Liver (tissue), 9 donors: ENCODE measurements around the gene CLCN7. TPM values are rescaled to one million over a fixed set of nuclear protein-coding genes. Genes with fewer than 3 reads are reported as not detected.

Experiments used
- DNase-seq: peaks from one replicate; pipeline ENCODE4 v3.0.0-alpha.2; 2017; ENCODE audit warnings: low spot score
- H3K27ac ChIP-seq, 2 donors: one replicate each; pipeline ENCODE4 v1.7.0; 2013; ENCODE audit warnings: inconsistent platforms in 2 of 2, low read length in 2 of 2, control low read depth in 1 of 2, low read depth in 1 of 2, mild to moderate bottlenecking in 1 of 2
- H3K27me3 ChIP-seq, 4 donors: one replicate each; pipeline versions ENCODE4 v1.6.1 to v1.7.0; 2013; ENCODE audit warnings: low read length in 3 of 4, inconsistent platforms in 1 of 4, mild to moderate bottlenecking in 1 of 4, moderate library complexity in 1 of 4; ENCODE audit not compliant: control insufficient read depth in 4 of 4, insufficient read depth in 4 of 4
- H3K36me3 ChIP-seq, 4 donors: one replicate each; pipeline versions ENCODE4 v1.6.1 to v1.7.0; 2013; ENCODE audit warnings: low read length in 3 of 4, mild to moderate bottlenecking in 3 of 4, low read depth in 1 of 4, moderate library complexity in 1 of 4; ENCODE audit not compliant: control insufficient read depth in 4 of 4, insufficient read depth in 3 of 4
- H3K4me1 ChIP-seq, 4 donors: one replicate each; pipeline versions ENCODE4 v1.6.1 to v1.7.0; 2013; ENCODE audit warnings: low read length in 3 of 4, mild to moderate bottlenecking in 3 of 4, moderate library complexity in 1 of 4; ENCODE audit not compliant: control insufficient read depth in 4 of 4, insufficient read depth in 4 of 4
- H3K4me3 ChIP-seq, 3 donors: one replicate each; pipeline versions ENCODE4 v1.6.1 to v1.7.0; 2013; ENCODE audit warnings: low read length in 3 of 3, control low read depth in 1 of 3, low read depth in 1 of 3, mild to moderate bottlenecking in 1 of 3
- H3K9ac ChIP-seq, 2 donors: one replicate each; pipeline ENCODE4 v1.7.0; 2013; ENCODE audit warnings: low read length in 2 of 2, mild to moderate bottlenecking in 2 of 2, moderate library complexity in 2 of 2, control low read depth in 1 of 2, low read depth in 1 of 2
- H3K9me3 ChIP-seq, 4 donors: one replicate each; pipeline versions ENCODE4 v1.6.1 to v1.7.0; 2013; ENCODE audit warnings: low read length in 3 of 4; ENCODE audit not compliant: control insufficient read depth in 4 of 4
- ATF3 ChIP-seq: IDR thresholded peaks from 2 replicates; pipeline ENCODE4 v1.6.1; 2016; ENCODE audit warnings: antibody characterized with exemption
- CTCF ChIP-seq: fragments of 150-350 bp; IDR thresholded peaks from 2 replicates; pipeline ENCODE4 v1.5.1; 2017; ENCODE audit warnings: improper control_type of control experiment, low read depth, low read length; ENCODE audit not compliant: missing input control
- EGR1 ChIP-seq, 2 donors: IDR thresholded peaks; 2 replicates each; pipeline ENCODE4 v1.6.1; 2016 to 2018; ENCODE audit warnings: antibody characterized with exemption in 2 of 2, low read depth in 2 of 2
- FOXA1 ChIP-seq: IDR thresholded peaks from 2 replicates; pipeline ENCODE4 v1.6.1; 2016; ENCODE audit warnings: antibody characterized with exemption
- FOXA2 ChIP-seq: IDR thresholded peaks from 2 replicates; pipeline ENCODE4 v1.6.1; 2016; ENCODE audit warnings: antibody characterized with exemption
- GABPA ChIP-seq, 2 donors: IDR thresholded peaks in 1 of 2; conservative IDR thresholded peaks in 1 of 2; 2 replicates each; pipeline ENCODE4 v1.6.1; 2016; ENCODE audit warnings: antibody characterized with exemption in 2 of 2, mild to moderate bottlenecking in 1 of 2, moderate library complexity in 1 of 2
- HNF4A ChIP-seq, 2 donors: conservative IDR thresholded peaks; 2 replicates each; pipeline ENCODE4 v1.6.1; 2016; ENCODE audit warnings: antibody characterized with exemption in 2 of 2, mild to moderate bottlenecking in 2 of 2
- HNF4G ChIP-seq: IDR thresholded peaks from 2 replicates; pipeline ENCODE4 v1.6.1; 2016; ENCODE audit warnings: antibody characterized with exemption
- JUND ChIP-seq, 2 donors: IDR thresholded peaks; 2 replicates each; pipeline ENCODE4 v1.6.1; 2016; ENCODE audit warnings: antibody characterized with exemption in 2 of 2
- NR2F2 ChIP-seq: IDR thresholded peaks from 2 replicates; pipeline ENCODE4 v1.6.1; 2016; ENCODE audit warnings: antibody characterized with exemption
- RAD21 ChIP-seq, 2 donors: IDR thresholded peaks; 2 replicates each; pipeline ENCODE4 v1.6.1; 2016; ENCODE audit warnings: antibody characterized with exemption in 2 of 2, mild to moderate bottlenecking in 2 of 2
- REST ChIP-seq: IDR thresholded peaks from 2 replicates; pipeline ENCODE4 v1.6.1; 2016; ENCODE audit warnings: antibody characterized with exemption, mild to moderate bottlenecking
- RXRA ChIP-seq, 2 donors: IDR thresholded peaks; 2 replicates each; pipeline ENCODE4 v1.6.1; 2017 to 2018; ENCODE audit warnings: antibody characterized with exemption in 2 of 2, mild to moderate bottlenecking in 1 of 2
- SP1 ChIP-seq: IDR thresholded peaks from 2 replicates; pipeline ENCODE4 v1.6.1; 2018; ENCODE audit warnings: antibody characterized with exemption, mild to moderate bottlenecking
- TAF1 ChIP-seq: conservative IDR thresholded peaks from 2 replicates; pipeline ENCODE4 v1.6.1; 2016; ENCODE audit warnings: antibody characterized with exemption, mild to moderate bottlenecking
- YY1 ChIP-seq: IDR thresholded peaks from 2 replicates; pipeline ENCODE4 v1.6.1; 2016; ENCODE audit warnings: antibody characterized with exemption, mild to moderate bottlenecking
- ZBTB33 ChIP-seq: IDR thresholded peaks from 2 replicates; pipeline ENCODE4 v1.6.1; 2016; ENCODE audit warnings: antibody characterized with exemption
- whole genome bisulfite sequencing: extraction: QIAGEN DNeasy Blood & Tissue Kit; methylation state at CpG from one replicate; pipeline ENCODE4 v1.1.7; 2013; 5-methylcytosine and 5-hydroxymethylcytosine counted together
- polyA plus RNA-seq, 2 donors: library from polyadenylated mRNA; stranded (reverse) in 1 of 2; unstranded in 1 of 2; fragments of 200-250 nt in 1 of 2; fragments of >200 nt in 1 of 2; fragmentation: Nextera tagmentation in 1 of 2; extraction: Ambion mirVana in 1 of 2; gene quantifications; one replicate each; pipeline versions ENCODE4 v1.2.1 to v1.2.3, GENCODE V29; 2013 to 2015
- total RNA-seq, 2 donors: library from RNA; depleted of rRNA; stranded (reverse); fragments of >200 nt; gene quantifications; one replicate each; pipeline ENCODE4 v1.2.3, GENCODE V29; 2014
- donor health status: healthy.
- donor health status: healthy.
- donor health status: healthy.
- donor health status: healthy.
- donor health status: healthy.

CLCN7 gene
- total and polyA plus RNA-seq, 4 donors: 13.9 to 36.2 (median 30.2) TPM

- Histone ChIP-seq H3K36me3 (peaks cover 0 to 3% (median under 1%) of the 10 kb centered on the region in 4 donors), H3K4me1 (peaks cover 2 to 16% (median 10%) of the 10 kb centered on the region in 4 donors), H3K9ac (no peak overlapping the region), H3K27me3 (no peaks in the 10 kb centered on the region), H3K9me3 (no peaks in the 10 kb centered on the region), H3K27ac (no peak overlapping the region), H3K4me3 (no peak overlapping the region)
- WGBS: 94% methylated on average over 22 of the region's 22 CpGs
- no peak for TF ChIP-seq REST
- TF ChIP-seq RAD21 (IDR thresholded peaks at IDR 0.05): no peak
- TF ChIP-seq CTCF: no peak
- no peak for TF ChIP-seq HNF4A (conservative IDR thresholded peaks at IDR 0.05)
- no peak for TF ChIP-seq JUND (IDR thresholded peaks at IDR 0.05)
- no peak for TF ChIP-seq ATF3
- no peak for TF ChIP-seq FOXA1
- TF ChIP-seq ZBTB33: no peak
- TF ChIP-seq SP1: no peak
- no peak for TF ChIP-seq TAF1
- no peak for TF ChIP-seq FOXA2
- TF ChIP-seq EGR1 (IDR thresholded peaks at IDR 0.05; ENCODE audit: low read depth in 2 of 2): no peak
- TF ChIP-seq GABPA (IDR thresholded peaks at IDR 0.05 in 1 of 2, conservative IDR thresholded peaks at IDR 0.05 in 1 of 2): no peak
- no peak for TF ChIP-seq RXRA (IDR thresholded peaks at IDR 0.05)
- no peak for TF ChIP-seq NR2F2
- no peak for TF ChIP-seq HNF4G
- TF ChIP-seq YY1: no peak
- no peak for DNase-seq
These were observed 6.4 kb downstream of the CLCN7 start for GRCh38 chr16:1468426-1468810.

GRCh38 chr16:1466968-1467521 lies 7.8 kb downstream of the CLCN7 start:
- Histone ChIP-seq H3K9me3 (no peaks in the 10 kb centered on the region), H3K27me3 (no peaks in the 10 kb centered on the region), H3K36me3 (peaks cover 0 to 3% (median under 1%) of the 10 kb centered on the region in 4 donors), H3K4me1 (peaks cover 0 to 16% (median 10%) of the 10 kb centered on the region in 4 donors), H3K9ac (no peak overlapping the region), H3K27ac (no peak overlapping the region), H3K4me3 (no peak overlapping the region)
- no peak for DNase-seq
- WGBS: 79% methylated on average over 14 of the region's 14 CpGs
- no peak for TF ChIP-seq JUND (IDR thresholded peaks at IDR 0.05)
- TF ChIP-seq EGR1 (IDR thresholded peaks at IDR 0.05; ENCODE audit: low read depth in 2 of 2): no peak
- TF ChIP-seq ATF3: no peak
- TF ChIP-seq RXRA (IDR thresholded peaks at IDR 0.05): no peak
- no peak for TF ChIP-seq HNF4G
- TF ChIP-seq HNF4A (conservative IDR thresholded peaks at IDR 0.05): no peak
- TF ChIP-seq ZBTB33: no peak
- no peak for TF ChIP-seq REST
- TF ChIP-seq YY1: no peak
- TF ChIP-seq FOXA2: no peak
- no peak for TF ChIP-seq FOXA1
